Uterus (tissue), 4 donors: ENCODE measurements around the gene RASA2. TPM values are rescaled to one million over a fixed set of nuclear protein-coding genes. Genes with fewer than 3 reads are reported as not detected.

ENCODE experiments used
- DNase-seq, 2 donors: peaks; one replicate each; pipeline ENCODE4 v3.0.0-alpha.2; 2019 to 2020
- H3K27ac ChIP-seq, 2 donors: fragments of 200-600 bp; sonication (generic); 1 replicate in 1 of 2; 2 replicates in 1 of 2; pipeline ENCODE4 v1.5.1; 2016 to 2018
- H3K27me3 ChIP-seq, 2 donors: fragments of 200-600 bp; sonication (generic); one replicate each; pipeline ENCODE4 v1.5.1; 2018 to 2019; ENCODE audit warnings: control low read depth in 1 of 2
- H3K36me3 ChIP-seq, 2 donors: fragments of 200-600 bp; sonication (generic); one replicate each; pipeline ENCODE4 v1.5.1; 2019; ENCODE audit warnings: control low read depth in 1 of 2
- H3K4me1 ChIP-seq, 2 donors: fragments of 200-600 bp; sonication (generic); one replicate each; pipeline ENCODE4 v1.5.1; 2018 to 2019; ENCODE audit warnings: control low read depth in 1 of 2
- H3K4me3 ChIP-seq, 2 donors: fragments of 200-600 bp; sonication (generic); 1 replicate in 1 of 2; 2 replicates in 1 of 2; pipeline ENCODE4 v1.5.1; 2018 to 2019; ENCODE audit warnings: mild to moderate bottlenecking in 1 of 2
- H3K9me3 ChIP-seq, 2 donors: fragments of 200-600 bp; sonication (generic); one replicate each; pipeline ENCODE4 v1.5.1; 2019; ENCODE audit warnings: control low read depth in 1 of 2
- POLR2A ChIP-seq, 2 donors: fragments of 450-650 bp; IDR thresholded peaks; one replicate each; pipeline ENCODE4 v1.6.1; 2016; ENCODE audit warnings: antibody characterized with exemption in 2 of 2, mild to moderate bottlenecking in 1 of 2, moderate library complexity in 1 of 2
- intact Hi-C: fragments of 100-400 bp; cut with DNase I; formaldehyde crosslinking; loops from one replicate; pipeline ENCODE4 v1.15.1; 2023; ENCODE audit warnings: low total_unique reads
- total RNA-seq, 4 donors: library from RNA; depleted of rRNA in 3 of 4; stranded (reverse); fragments of >200 nt in 3 of 4; gene quantifications; one replicate each; pipeline versions ENCODE4 v1.1.0 to v1.2.4, GENCODE V29; 2014 to 2023
- TF ChIP-seq, protein P1 (sequence below), 4 experiments: fragments of 200-600 bp in 2 of 4; fragments of 450-650 bp in 2 of 4; sonication (generic) in 2 of 4; IDR thresholded peaks; one replicate each; pipeline ENCODE4 v1.5.1; 2016 to 2019; ENCODE audit warnings: antibody characterized with exemption in 4 of 4, mild to moderate bottlenecking in 2 of 4, moderate library complexity in 1 of 4
- donor health status: DM: yes; HTN: yes; CAD: no.

The RASA2 gene
- total RNA-seq, 4 donors from 2014 or later = 11.3 to 49.4 (median 38.7) TPM

DNA sequence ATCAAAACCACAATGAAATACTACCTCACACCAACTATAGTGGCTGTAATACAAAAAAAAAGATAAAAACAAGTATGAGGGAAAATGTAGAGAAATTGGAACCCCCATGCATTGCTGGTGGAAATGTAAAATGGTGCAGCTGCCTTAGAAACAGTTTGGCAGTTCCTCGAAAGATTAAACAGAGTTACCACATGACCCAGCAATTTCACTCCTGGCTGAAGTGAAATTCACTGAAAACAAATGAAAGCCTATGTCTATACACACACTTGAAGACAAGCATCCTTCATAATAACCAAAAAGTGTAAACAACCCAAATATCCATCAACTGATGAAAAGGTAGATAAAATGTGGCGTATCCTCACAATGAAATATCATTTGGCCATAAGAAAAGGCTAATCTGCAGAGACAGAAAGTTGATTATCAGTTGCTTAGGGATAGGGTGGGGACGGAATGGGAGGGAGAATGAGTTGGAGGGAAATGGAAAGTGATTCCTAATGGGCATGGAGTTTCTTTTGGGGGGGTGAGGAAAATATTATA, 20.1 kb upstream of the RASA2 start:
- no peaks in the 10 kb centered on the region for H3K4me1 ChIP-seq
- H3K27me3 ChIP-seq = no peaks in the 10 kb centered on the region
- no peak overlapping the region for H3K27ac ChIP-seq
- H3K36me3 ChIP-seq = no peaks in the 10 kb centered on the region
- TF ChIP-seq POLR2A (IDR thresholded peaks at IDR 0.05) = no peak
- TF ChIP-seq, protein P1, sequence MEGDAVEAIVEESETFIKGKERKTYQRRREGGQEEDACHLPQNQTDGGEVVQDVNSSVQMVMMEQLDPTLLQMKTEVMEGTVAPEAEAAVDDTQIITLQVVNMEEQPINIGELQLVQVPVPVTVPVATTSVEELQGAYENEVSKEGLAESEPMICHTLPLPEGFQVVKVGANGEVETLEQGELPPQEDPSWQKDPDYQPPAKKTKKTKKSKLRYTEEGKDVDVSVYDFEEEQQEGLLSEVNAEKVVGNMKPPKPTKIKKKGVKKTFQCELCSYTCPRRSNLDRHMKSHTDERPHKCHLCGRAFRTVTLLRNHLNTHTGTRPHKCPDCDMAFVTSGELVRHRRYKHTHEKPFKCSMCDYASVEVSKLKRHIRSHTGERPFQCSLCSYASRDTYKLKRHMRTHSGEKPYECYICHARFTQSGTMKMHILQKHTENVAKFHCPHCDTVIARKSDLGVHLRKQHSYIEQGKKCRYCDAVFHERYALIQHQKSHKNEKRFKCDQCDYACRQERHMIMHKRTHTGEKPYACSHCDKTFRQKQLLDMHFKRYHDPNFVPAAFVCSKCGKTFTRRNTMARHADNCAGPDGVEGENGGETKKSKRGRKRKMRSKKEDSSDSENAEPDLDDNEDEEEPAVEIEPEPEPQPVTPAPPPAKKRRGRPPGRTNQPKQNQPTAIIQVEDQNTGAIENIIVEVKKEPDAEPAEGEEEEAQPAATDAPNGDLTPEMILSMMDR (IDR thresholded peaks at IDR 0.05) = no peak
- no peak overlapping the region for H3K4me3 ChIP-seq
- H3K9me3 ChIP-seq = no peaks in the 10 kb centered on the region
- intact Hi-C loops = no loop called here
- DNase-seq = no peak

DNA sequence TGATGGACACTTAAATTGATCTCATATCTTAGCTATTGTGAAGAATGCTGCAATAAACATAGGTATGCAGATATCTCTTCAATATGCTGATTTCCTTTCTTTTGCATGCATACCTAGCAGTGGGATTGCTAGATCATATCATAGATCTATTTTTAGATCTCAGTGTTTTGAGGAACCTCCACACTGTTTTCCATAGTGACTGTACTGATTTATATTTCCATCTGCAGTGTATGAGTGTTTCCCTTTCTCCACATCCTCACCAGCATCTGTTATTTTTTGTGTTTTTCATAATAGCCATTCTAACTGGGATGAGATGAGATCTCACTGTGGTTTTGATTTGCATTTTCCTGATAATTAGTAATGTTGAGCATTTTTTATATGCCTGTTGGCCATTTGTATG, 17.1 kb upstream of the RASA2 start:
- DNase-seq = no peak
- Histone ChIP-seq H3K4me3 (no peak overlapping the region), H3K27ac (no peak overlapping the region), H3K27me3 (no peaks in the 10 kb centered on the region), H3K9me3 (no peaks in the 10 kb centered on the region), H3K4me1 (no peaks in the 10 kb centered on the region), H3K36me3 (no peaks in the 10 kb centered on the region)
- intact Hi-C loops = no loop called here
- TF ChIP-seq, protein P1 (IDR thresholded peaks at IDR 0.05) = no peak
- no peak for TF ChIP-seq POLR2A (IDR thresholded peaks at IDR 0.05)

DNA sequence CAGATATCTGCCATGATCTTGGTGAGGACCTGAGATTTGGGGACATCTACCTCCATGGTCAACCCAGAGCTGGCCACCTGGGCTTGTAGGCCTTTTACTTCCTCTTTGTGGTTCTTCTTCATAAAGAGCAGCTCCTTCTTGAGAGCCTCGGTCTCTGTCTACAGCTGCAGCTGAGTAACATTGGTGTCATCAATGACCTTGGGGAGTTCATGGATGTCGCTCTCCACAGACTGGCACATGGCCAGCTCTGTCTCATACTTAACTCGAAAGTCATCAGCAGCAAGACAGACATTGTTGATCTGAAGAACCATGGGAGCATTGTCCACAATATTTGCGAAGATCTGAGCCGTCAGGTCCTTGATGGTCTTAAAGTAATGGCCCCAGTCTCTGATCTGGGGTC, 15.7 kb upstream of the RASA2 start:
- intact Hi-C loops = no loop called here
- no peaks in the 10 kb centered on the region for H3K9me3 ChIP-seq
- H3K4me3 ChIP-seq = no peak overlapping the region
- H3K27me3 ChIP-seq = no peaks in the 10 kb centered on the region
- no peaks in the 10 kb centered on the region for H3K4me1 ChIP-seq
- H3K36me3 ChIP-seq = no peaks in the 10 kb centered on the region
- no peak for TF ChIP-seq POLR2A (IDR thresholded peaks at IDR 0.05)
- TF ChIP-seq, protein P1 (IDR thresholded peaks at IDR 0.05) = no peak
- no peak overlapping the region for H3K27ac ChIP-seq
- DNase-seq = no peak

DNA sequence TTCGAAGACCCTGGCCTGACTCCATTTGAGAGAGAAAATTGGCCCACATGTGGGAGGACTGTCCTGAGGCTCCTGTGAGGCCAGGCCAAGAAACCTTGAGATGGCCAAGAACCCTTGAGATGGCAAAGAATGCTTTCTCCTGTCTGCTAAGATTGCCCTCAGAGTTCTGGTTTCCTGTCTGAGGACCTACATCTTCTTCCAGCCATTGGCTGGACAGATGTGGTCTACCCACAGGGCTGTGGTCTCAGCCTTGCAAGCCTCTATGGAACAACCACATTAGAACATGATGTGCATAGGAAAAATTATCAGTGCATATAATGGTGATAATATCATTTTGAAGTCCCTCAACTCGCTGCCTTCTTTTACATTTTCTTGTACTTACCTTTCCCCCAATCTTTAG, 10.8 kb upstream of the RASA2 start:
- DNase-seq = no peak
- no peaks in the 10 kb centered on the region for H3K36me3 ChIP-seq
- no peaks in the 10 kb centered on the region for H3K27me3 ChIP-seq
- intact Hi-C loops = no loop called here
- H3K4me3 ChIP-seq = no peak overlapping the region
- TF ChIP-seq, protein P1 (IDR thresholded peaks at IDR 0.05) = no peak
- TF ChIP-seq POLR2A (IDR thresholded peaks at IDR 0.05) = no peak
- no peaks in the 10 kb centered on the region for H3K9me3 ChIP-seq
- no peaks in the 10 kb centered on the region for H3K4me1 ChIP-seq
- no peak overlapping the region for H3K27ac ChIP-seq

DNA sequence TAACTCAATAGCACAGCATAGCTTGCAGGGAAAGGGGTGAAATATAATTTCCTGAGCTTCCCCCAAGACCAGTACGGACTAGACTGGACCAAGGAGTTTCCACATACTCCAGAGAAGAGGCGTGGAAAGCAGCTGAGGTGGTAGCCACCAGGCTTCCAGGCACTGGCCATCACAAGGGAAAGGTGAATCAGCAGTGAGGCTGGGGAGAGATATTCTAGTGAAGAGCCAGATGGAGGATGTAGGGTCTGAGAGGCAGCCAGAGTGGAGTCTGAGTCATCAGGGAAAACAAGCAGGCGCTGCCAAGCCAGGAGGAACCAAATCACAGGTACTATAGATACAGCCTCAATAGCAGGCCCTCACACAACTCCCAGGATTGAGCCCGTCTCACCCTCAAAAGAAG, 9.6 kb upstream of the RASA2 start:
- intact Hi-C loops = no loop called here
- no peak overlapping the region for H3K27ac ChIP-seq
- no peaks in the 10 kb centered on the region for H3K36me3 ChIP-seq
- no peak overlapping the region for H3K4me3 ChIP-seq
- no peaks in the 10 kb centered on the region for H3K4me1 ChIP-seq
- H3K27me3 ChIP-seq = no peaks in the 10 kb centered on the region
- TF ChIP-seq POLR2A (IDR thresholded peaks at IDR 0.05) = no peak
- TF ChIP-seq, protein P1 (IDR thresholded peaks at IDR 0.05) = no peak
- no peaks in the 10 kb centered on the region for H3K9me3 ChIP-seq
- no peak for DNase-seq
